GM10266 (cell line): ENCODE data around the gene PLA2G4E.
A peak's percentile ranks its signal among the peaks of the same experiment; 100 is the strongest.

Source experiments
- DNase-seq: peaks from one replicate; pipeline ENCODE4 v3.0.0; 2012; ENCODE audit errors: extremely low spot score
- TF ChIP-seq, protein P1 (sequence below): IDR thresholded peaks from 2 replicates; pipeline ENCODE4 v1.5.1; 2012; ENCODE audit warnings: mild to moderate bottlenecking, low read depth; ENCODE audit not compliant: control insufficient read depth, insufficient read depth; ENCODE audit errors: missing control alignments

Gene PLA2G4E

DNA sequence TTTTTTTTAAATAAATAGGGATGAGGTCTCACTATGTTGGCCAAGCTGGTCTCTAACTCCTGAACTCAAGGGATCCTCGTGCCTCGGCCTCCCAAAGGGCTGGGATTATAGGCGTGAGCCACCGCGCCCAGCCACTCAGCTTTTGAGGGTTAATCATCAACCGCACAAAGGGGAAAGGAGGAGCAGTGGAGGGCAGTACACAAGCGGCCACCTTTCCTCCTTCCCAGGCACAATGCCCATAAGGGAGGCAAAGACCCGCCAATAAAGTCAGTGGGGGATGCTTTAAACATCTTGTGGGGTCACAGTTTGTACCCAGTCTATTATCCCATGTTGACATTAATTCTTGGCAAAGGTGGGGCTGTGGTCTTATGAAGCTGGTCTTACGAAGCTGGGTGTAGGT lies 80.9 kb downstream of the PLA2G4E start:
- TF ChIP-seq, protein P1, sequence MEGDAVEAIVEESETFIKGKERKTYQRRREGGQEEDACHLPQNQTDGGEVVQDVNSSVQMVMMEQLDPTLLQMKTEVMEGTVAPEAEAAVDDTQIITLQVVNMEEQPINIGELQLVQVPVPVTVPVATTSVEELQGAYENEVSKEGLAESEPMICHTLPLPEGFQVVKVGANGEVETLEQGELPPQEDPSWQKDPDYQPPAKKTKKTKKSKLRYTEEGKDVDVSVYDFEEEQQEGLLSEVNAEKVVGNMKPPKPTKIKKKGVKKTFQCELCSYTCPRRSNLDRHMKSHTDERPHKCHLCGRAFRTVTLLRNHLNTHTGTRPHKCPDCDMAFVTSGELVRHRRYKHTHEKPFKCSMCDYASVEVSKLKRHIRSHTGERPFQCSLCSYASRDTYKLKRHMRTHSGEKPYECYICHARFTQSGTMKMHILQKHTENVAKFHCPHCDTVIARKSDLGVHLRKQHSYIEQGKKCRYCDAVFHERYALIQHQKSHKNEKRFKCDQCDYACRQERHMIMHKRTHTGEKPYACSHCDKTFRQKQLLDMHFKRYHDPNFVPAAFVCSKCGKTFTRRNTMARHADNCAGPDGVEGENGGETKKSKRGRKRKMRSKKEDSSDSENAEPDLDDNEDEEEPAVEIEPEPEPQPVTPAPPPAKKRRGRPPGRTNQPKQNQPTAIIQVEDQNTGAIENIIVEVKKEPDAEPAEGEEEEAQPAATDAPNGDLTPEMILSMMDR = no peak
- no peak for DNase-seq

DNA sequence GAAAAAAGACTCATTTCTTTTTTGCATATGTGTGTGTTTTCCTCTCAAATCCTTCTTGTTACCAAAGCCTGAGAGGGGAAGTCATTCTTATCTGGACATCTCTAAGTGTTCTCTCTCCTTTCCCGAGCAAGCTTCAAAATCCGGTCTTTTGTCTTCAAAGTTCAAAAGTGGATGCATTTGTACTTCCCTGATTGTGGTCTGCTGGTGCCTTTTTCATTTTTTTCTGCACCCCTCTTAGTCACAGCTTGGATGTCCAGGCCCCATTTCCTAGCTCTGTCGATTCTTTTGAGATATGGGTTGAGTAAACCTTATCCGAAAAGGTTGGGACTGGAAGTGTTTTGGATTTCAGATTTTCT lies 83.3 kb downstream of the PLA2G4E start:
- DNase-seq = no peak
- TF ChIP-seq, protein P1 = no peak

DNA sequence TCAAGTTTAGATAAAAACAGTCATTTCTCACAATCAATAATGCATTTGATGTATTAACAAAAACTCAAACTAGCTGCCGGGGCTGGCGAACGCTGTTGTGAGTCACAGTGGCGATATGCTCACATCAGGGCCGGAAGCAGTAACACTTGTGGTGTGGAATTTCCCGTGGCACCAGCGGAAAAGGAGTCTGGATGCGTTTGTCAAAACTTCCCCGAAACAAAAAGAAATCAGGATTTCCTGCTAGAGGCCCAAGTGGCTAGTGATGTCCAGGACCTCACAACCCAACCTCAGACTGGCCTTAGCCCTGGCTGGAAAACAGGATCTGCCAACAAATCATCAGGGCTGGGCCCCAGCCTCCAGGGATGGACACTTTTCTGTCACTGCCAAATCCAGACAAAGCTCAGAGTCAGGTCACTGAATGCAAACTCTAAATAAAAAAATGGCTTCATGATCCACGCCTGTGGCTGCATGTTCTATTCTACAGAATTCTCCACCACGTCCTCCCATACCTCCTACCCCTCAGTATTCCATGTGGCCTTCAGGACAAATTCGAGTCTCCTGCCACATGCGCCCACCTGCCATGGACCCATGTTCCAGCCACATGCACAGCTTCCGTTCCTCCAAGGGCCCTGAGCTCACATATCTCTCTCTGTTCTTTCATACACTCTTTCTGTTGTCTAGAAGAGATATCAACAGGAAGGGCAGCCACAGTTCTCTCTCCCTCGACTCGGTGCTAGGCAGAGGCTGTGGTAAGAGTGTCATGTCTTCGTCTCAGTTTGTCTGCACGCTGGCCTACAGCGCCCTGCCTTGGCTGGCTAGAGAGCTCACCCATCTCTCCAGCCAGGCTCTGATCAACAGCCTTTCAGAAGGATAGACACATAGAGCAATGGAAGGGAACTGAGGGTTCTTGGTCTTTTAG lies 83.9 kb downstream of the PLA2G4E start:
- TF ChIP-seq, protein P1 = peak; percentile 53
- peak; percentile 27 for DNase-seq

DNA sequence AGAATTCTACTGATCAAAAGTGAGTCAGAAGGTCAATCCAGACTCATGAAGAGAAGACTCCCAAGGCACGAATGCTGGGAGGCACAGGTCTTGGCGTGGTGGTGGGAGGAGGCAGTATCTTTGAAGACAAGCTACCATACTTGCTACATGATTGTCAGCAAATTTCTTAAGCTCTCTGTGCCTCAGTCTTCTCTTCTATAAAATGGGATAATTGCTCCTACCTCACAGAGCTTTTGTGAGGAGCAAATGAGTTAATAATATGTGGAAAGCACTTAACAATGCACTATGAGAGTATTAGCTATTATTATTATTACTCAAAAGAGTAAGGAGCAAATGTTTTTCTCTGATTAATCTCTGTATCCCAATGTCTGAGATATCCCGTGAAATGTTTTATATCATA lies 84.7 kb downstream of the PLA2G4E start:
- DNase-seq = no peak
- TF ChIP-seq, protein P1 = no peak

DNA sequence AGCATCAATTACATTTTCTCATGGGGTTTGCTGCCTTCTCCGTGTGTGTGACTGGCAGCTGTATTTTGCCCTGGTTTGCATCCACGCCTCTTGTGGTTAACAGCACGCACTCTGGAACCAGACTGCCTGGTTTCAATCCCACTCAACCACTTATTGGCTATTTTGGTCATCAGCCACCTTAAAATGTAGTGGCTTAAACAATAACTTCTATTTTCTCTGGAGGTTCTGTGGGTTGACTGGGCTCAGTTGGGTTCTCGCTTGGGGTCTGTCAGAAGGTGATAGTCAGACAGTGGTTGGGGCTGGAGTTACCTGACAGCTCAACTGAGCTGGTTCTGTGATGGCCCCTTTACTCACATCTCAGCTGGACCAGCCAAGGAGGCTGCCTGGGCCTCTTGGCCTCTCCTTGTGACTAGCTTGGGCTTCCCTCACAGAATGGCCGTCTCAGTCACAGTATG lies 85.2 kb downstream of the PLA2G4E start:
- TF ChIP-seq, protein P1 = no peak
- peak; percentile 38 for DNase-seq

GRCh38 chr15:41934843-41935242 lies 86.0 kb downstream of the PLA2G4E start:
- peak; percentile 47 for DNase-seq
- TF ChIP-seq, protein P1 = no peak

DNA sequence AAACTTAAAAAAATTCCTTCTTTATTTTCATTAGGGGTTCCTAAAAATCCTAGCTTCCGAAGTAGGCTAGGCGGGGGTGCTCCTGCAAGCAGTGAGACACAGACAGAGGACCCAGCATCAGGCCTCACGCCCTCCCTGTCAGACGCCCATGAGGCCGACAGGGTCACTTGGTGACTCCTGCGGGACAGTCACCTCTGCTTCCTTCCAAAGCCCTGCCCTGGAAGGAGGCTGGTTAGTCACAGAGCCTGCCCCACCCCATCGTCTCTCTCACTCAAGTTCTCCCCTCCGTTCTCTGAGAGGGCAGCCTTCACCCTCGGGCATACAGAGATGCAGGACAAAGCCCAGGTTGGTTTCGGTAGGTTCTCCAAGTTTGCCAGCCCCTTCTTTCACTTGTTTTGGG lies 87.1 kb downstream of the PLA2G4E start:
- DNase-seq = no peak

More for the DNA sequence above, 87.1 kb downstream of the PLA2G4E start:
- TF ChIP-seq, protein P1 = no peak
